VCaP (cell line): ENCODE measurements around the gene BAK1.

Experiments used
- H3K27ac ChIP-seq: fragments of 450-650 bp; 2 replicates; pipeline ENCODE4 v1.5.1; 2017
- TF ChIP-seq, protein P1 (sequence below): fragments of 450-650 bp; conservative IDR thresholded peaks from 2 replicates; pipeline ENCODE4 v1.5.1; 2017; ENCODE audit warnings: mild to moderate bottlenecking, moderate library complexity

BAK1 gene

DNA sequence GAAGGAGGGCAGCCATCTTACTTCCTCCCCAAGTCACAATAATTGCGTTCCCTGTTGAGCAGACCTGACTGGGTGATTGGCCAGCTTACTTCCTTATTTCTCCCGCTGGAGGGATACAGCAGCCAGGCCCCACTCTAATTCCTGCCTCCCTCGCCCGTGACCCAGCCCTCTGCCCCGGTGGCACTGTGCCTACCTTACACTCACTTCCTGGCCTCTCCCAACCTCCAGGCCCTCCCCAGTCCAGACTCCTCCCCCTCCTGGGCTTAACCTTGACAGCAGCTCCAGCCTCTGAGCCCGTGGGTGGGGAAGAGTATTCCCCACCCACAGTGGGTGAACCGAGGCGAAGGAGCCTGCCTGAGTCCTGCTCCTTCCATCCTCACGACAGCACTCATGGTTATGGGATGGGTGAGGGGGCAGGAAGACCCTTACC lies 3.0 kb downstream of the BAK1 start:
- TF ChIP-seq, protein P1, sequence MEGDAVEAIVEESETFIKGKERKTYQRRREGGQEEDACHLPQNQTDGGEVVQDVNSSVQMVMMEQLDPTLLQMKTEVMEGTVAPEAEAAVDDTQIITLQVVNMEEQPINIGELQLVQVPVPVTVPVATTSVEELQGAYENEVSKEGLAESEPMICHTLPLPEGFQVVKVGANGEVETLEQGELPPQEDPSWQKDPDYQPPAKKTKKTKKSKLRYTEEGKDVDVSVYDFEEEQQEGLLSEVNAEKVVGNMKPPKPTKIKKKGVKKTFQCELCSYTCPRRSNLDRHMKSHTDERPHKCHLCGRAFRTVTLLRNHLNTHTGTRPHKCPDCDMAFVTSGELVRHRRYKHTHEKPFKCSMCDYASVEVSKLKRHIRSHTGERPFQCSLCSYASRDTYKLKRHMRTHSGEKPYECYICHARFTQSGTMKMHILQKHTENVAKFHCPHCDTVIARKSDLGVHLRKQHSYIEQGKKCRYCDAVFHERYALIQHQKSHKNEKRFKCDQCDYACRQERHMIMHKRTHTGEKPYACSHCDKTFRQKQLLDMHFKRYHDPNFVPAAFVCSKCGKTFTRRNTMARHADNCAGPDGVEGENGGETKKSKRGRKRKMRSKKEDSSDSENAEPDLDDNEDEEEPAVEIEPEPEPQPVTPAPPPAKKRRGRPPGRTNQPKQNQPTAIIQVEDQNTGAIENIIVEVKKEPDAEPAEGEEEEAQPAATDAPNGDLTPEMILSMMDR: no peak
- no peak overlapping the region for H3K27ac ChIP-seq

DNA sequence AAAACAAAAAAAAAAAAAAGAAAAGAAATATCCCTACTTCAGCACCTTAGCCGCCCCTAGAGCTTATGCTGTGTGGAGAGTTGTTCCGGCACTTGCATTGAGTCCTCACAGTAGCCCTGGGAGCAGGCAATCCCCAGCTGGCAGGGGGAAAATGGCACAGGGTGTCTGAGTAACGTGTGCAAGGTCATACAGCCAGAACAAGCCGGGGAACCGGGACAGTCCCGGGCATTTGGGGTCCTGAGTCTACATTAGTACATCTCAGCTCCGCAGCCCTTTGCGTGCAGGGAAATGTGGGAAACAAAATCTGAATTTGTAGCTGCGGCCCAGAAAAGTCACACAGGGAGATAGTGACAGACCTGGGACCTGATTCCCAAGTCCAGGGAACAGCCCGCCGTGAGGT lies 3.4 kb downstream of the BAK1 start:
- H3K27ac ChIP-seq: no peak overlapping the region
- TF ChIP-seq, protein P1: no peak

DNA sequence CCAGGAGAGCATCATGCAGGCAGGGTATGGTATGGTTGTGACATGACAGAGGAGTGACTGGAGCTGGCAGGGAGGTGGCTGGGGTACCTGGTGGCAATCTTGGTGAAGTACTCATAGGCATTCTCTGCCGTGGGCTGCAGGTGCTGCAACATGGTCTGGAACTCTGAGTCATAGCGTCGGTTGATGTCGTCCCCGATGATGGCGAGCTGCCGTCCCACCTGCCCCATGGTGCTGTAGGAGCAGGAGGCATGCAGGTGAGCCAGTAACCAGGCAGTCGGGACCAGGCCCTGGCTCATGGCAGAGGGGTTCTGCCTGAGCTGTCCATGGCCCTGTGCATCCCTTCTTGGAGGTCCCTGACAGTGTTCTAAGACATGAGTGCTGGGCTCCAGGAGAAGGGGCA lies 4.9 kb downstream of the BAK1 start:
- TF ChIP-seq, protein P1: no peak
- no peak overlapping the region for H3K27ac ChIP-seq

DNA sequence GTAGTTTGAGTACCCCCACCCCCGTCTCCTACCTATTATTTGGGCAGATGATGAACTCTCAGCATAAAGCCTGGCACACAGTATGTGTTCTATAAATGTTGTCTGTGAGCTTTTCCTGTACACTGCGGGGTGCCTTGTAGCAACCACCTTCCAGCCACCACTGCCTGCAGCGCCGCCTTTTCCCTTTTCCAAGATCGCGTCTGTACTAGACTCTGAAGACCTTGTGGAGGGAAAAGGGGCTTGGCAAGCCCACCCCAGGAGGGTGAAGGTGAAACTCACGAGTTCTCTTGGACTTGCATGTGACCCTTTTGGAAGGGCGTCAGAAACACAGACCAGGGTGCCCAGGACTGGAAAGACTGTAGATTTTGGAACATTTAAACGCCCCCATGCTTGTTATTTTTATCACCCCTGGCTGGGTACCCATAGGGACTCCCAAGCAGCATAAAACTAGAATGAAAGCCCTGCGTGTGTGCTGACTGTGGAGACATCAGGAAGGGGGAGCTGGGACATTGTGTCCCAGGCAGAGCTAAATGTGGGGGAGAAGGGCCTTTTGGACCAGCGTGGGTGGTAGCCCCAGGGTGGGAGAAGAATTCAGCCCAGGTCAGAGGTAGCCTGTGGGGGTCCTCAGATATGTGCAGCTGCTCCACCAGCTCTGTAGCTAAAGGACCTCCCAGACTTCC lies 8.3 kb downstream of the BAK1 start:
- H3K27ac ChIP-seq: peak overlapping the region; percentile 82
- TF ChIP-seq, protein P1: no peak

DNA sequence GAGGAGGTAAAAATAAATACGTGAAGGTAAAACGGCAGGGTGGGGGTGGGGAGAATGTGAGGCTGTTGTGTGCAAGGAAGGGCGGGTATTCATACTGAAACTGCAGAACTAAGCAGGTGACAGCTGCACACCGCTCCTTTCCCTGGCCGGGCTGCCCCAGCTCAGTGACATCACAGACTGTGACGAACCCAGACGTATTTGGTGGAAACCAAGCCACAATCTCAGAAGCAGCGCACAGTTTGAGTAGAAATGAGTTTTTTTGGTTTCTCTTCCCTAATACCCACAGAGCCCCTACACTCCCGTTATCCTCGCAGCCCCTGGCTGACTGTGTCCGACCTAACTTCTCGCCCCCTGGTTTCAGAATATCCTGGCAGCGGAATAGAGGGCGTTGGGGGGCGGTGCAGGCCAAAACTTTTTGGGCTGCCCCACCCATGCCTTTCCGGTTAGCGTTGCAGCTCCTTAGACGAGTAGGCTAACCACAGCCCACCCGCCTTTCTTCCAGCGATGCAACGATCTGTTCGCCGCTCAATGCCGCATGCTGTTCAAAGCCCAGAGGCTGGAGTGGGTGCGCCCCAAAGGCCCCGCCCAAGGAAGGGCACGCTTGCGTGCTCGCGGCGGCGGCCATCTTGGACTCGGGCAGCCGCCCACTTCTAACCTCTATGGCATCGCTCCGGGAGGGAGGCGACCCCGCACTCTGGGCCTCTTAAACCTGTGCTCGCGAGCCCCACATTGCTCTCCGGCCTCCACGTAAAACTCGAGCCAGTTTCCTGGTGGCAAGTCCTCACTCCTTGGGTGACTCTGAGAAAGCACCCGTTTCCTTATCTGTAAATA lies 9.1 kb downstream of the BAK1 start:
- TF ChIP-seq, protein P1: no peak

DNA sequence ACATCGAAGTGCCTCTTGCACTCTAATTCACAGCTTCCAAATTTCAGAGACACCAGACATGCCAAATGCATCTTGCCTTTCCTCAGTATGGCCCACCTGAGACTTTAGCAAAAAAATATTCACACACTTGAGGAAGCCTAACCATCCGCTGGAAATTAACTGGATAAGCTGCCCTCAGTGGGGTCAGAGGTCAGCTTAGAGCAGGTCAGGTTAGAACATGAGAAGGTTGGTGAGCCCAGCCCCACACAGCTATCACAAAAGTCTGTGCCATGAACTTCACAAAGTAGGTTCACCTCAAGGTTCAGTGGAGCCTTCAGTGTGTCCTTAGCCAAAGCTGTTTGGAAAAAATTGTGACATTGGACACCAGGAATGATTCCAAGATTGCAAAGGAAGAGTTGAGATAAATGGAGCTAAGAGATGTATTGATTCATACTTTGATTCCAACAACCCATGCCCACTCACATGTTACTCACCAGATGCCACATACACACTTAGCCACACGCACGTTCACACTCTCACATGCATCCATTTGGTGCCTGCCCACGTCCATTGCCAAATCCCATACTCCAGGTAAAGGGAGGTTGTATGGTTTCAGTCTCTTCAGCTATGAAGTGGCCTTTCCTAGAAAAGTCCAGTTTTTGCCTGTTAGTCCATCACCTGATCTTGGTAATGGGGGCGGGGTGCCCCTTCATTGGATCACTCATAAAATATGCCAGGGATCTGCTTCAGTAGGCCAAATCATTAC lies 11.1 kb downstream of the BAK1 start:
- H3K27ac ChIP-seq: no peak overlapping the region
- TF ChIP-seq, protein P1: no peak

More for the DNA sequence above, 9.1 kb downstream of the BAK1 start:
- H3K27ac ChIP-seq: peak overlapping the region; percentile 82

DNA sequence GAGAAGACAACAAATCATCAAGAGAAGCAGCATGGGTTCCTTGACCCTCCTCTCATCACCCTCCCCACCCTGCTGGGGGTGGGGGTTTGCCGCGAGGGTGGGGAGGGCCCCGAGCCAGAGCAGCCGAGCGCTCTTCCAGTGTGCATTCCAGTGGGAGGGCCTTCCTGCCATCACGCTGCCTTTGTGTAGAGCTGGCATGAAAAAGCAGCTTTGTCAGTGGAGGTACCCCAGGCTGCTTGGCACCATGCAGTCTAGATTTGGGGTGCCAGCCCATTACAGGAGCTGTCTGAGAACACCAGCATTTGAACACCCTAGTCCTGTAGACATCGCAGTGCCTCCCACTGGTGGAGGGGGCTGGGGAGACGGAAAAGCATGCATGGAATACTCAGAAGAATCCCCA lies 12.2 kb downstream of the BAK1 start:
- H3K27ac ChIP-seq: no peak overlapping the region
- TF ChIP-seq, protein P1: no peak
